HG03097 (cell line): ENCODE measurements around the gene SLC25A1.

Experiments used
- ATAC-seq: cut with Tn5 transposase; IDR thresholded peaks from one replicate; pipeline ENCODE4 v1.9.1; 2021; ENCODE audit not compliant: unreplicated experiment, low FRiP score

Gene SLC25A1

GRCh38 chr22:19178657-19179496 lies at the start of gene SLC25A1:
TSS of gene SLC25A1 (minus strand) at chr22:19178736. CDS start at chr22:19178673, 63 bp downstream.
- ATAC-seq, result peak; percentile 50

DNA sequence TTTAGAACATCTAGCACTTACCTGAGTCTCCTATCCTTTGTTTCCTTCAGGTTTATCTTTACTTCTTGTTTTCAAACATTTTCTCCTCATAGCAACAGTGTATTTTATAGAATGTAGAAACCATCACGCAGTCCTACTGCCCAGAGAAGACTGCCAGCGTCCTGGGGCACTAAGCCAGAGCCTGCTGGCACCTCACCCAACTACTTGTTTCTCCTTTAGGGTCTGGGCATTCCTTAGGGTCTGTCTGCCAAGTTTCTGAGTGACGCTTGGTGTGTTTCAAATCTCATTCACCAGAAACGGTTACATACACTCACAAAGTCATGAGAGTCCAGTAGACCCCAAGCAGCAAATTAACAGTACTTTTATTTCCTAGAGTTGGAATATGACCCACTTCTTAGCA lies 49.6 kb upstream of the SLC25A1 start:
- no peak for ATAC-seq

- no peak for ATAC-seq
Observed at GRCh38 chr22:19226428-19226827, 47.9 kb upstream of the SLC25A1 start.

- ATAC-seq, result no peak
Observed at GRCh38 chr22:19225560-19225959, 47.0 kb upstream of the SLC25A1 start.

DNA sequence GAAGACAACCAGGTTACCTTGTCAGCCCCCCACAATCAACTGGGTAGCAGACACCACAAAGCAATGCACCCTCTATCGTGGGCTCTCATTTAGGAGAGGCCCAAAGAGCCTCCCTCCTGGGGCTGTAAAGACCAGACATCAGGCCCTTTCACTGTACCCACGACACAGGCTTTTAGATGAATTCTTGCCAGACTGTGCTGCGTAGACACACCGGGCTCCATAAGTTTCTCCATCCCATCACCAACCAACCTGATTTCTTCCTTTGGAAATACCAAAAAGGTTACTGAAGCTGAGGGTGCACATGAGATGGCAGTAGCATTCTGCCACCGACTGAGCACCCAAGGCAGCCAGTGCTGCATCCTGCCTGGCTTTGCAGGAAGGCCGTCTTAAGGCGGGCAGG lies 46.4 kb upstream of the SLC25A1 start:
- ATAC-seq, result no peak

GRCh38 chr22:19224557-19224956 lies 46.0 kb upstream of the SLC25A1 start:
- no peak for ATAC-seq

- ATAC-seq, result no peak
Observed at GRCh38 chr22:19223617-19224016, 45.1 kb upstream of the SLC25A1 start.

GRCh38 chr22:19223110-19223509 lies 44.6 kb upstream of the SLC25A1 start:
- no peak for ATAC-seq

- no peak for ATAC-seq
Observed at GRCh38 chr22:19222242-19223005, 43.9 kb upstream of the SLC25A1 start.

GRCh38 chr22:19220867-19221266 lies 42.3 kb upstream of the SLC25A1 start:
- no peak for ATAC-seq

DNA sequence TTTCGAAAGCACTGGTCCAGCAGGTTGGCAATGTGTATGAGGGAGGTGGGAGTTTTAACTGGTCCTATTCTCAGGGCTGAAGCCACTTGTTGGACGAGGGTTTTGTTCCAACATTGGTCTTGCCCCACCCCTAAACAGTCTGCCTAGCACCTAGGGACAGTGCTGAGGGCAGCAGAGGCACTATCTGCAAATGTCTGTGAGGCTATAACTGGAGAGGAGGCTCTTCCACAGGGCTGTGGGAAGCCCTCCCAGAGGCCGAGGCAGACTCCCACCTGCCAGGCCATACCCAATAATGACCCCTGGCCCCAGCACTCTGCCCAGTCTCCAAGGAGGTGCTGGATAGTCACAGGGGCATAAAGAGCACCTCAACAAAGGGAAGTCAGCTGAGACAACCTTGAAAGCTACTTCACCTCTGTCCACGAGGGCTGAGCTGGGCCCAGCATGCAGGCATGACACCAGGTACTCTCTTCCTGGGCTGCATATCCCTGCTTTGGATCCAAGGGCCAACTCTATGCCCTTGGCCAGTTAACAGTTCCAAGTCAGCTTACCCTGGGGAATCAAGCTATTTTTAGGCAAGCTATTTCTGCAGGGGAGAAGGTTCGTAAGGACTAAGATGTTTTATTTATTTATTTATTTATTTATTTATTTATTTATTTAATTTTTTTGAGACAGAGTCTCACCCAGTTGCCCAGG lies 40.2 kb upstream of the SLC25A1 start:
- no peak for ATAC-seq

GRCh38 chr22:19216579-19216978 lies 38.0 kb upstream of the SLC25A1 start:
- no peak for ATAC-seq

- ATAC-seq, result no peak
Observed at GRCh38 chr22:19215360-19215759, 36.8 kb upstream of the SLC25A1 start.

DNA sequence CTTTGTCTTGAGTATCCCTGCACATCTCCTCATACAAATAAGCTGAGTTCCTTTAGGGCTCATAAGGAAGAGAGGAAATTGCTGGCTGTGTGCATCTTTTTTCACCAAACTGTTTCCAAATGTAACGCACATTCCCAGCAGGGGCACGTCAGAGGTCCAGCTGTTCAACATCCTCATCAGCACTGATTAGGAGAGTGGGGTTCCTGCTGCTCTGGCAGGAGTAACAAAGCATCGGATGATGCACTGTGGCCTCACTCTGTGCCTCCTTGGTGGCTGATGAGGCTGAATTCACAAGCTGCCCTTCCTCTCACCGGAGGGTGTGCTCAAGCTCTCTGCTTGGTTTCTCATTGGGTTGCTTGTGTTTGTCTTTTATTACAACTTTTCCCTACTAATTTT lies 35.5 kb upstream of the SLC25A1 start:
- no peak for ATAC-seq

DNA sequence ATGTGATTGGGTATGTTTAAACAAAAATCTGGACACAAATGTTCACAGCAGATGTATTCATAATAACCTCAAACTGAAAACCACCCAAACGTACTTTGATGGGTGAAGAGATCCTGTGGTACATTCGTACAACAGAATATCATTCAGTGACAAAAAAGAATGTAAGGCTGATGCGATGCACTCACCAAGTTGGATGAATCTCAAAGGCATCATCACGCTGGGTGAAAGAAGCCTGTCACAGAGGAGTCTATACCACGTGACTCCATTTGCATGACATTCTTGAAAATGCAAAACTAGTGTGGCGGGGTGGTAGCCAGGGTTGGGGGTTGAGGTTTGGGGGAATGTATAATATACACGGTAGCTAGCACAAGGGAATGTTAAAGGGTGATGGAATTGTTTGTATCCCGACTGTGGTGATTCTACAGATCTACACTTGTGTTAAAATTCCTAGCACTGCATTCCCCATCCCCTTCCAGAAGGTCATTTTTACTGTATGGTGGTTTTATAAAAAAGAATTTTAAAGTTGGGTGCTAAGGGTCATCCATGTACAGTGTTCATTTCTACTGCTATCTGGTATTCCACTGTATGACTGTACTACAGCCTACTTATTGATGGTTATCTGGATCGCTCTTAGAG lies 35.0 kb upstream of the SLC25A1 start:
- ATAC-seq, result no peak

- ATAC-seq, result no peak
Observed at GRCh38 chr22:19213001-19213400, 34.5 kb upstream of the SLC25A1 start.

DNA sequence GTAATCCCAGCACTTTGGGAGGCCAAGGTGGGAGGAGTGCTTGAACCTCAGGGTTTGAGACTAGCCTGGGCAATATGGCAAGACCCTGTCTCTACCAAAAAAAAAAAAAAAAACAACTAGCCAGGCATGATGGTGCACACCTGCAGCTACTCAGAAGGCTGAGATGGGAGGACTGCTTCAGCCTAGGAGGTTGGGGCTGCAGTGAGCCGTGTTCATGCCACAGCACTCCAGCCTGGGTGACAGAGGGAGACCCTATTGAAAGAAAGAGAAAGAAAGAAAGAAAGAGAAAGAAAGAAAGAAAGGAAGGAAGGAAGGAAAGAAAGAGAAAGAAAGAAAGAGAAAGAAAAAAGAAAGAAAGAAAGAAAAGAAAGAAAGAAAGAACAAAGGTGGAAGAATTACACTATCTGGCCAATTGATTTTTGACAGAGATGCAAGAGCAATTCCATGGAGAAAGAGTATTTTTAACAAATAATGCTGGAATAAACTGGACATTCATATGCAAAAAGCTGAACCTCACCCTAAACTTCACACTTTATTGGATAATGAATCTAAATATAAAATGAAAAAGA lies 33.9 kb upstream of the SLC25A1 start:
- ATAC-seq, result no peak

DNA sequence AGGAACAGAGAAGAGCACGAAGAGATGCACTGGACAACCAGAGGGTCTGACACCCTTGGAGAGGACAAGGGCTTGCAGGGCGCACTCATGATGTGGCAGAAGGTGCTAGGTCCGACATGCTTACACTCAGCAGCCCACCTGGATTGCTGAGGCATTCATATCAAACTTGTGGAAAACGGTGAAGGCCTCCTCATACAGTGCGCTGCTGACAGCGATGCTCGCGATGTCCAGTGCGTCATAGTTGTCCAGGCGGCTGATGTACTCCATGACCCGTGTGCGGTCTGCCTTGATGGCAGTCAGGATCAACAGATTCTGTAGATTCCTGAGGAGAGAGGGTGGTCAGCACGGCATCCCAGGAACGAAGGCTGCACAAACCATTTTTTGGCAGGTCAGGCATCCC lies 31.7 kb upstream of the SLC25A1 start:
- ATAC-seq, result no peak

DNA sequence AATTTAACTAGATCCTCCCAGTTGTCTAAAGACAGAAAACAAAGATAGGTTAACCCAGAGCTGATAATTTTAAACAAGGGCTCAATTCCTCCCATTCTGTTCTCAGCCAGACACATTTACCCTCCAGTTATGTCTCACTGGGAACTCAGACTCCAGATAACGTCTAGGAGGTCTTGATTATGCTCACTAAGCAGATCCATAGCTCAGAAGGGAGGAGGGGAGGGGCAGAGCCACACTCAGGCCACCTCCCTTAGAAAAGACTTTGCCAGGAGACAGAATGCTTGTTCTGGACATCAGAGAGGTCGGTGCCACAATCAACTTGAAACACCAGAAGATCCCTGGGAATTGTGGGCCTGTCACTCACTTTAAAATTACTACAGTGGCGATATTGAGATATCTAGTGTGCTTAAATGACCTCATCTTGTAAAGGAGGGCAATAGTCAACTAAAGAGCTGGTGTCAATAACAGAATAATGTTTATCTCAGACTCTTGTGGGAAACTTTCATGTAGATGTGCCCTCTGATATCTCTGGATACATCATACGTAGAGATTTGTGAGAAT lies 29.8 kb upstream of the SLC25A1 start:
- ATAC-seq, result no peak

- no peak for ATAC-seq
Observed at GRCh38 chr22:19207884-19208283, 29.3 kb upstream of the SLC25A1 start.
